ENCODE data around the gene PDE10A.
"Not testable (repeated sequence)": the region's sequence is repeated elsewhere in the genome, so short reads cannot be mapped to it uniquely, and the experiment has no call there.

Gene PDE10A

DNA sequence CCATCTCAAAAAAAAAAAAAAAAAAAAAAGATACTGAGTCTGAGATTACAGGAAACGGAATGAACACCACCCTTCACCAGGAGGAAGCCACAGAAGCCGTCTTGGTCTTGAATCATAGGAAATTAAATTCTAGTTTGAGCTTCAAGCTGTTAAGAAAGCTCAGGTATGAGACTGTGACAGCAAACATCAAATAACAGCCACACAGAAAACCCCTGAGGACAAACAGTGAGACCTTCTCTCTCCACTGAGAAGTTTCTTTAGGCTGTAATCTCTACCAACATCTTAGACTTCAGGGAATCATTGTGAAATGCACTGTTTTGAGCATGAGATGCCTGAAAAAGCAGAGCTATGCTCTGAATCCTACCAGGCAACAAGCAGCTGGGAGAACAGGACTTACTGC, 30.8 kb downstream of the PDE10A start:
- Mint-ChIP-seq H3K27me3 (peaks cover 31% of the 10 kb centered on the region), H3K4me3 (no peak overlapping the region), H3K36me3 (ENCODE audit: low read depth) (no peaks in the 10 kb centered on the region), H3K9me3 (no peaks in the 10 kb centered on the region), H3K4me1 (ENCODE audit: low read depth) (no peaks in the 10 kb centered on the region), H3K27ac (no peak overlapping the region)

GRCh38 chr6:165630544-165630953, 32.5 kb downstream of the PDE10A start:
- no peaks in the 10 kb centered on the region for H3K36me3 Mint-ChIP-seq (ENCODE audit: low read depth)
- no peak overlapping the region for H3K4me3 Mint-ChIP-seq
- H3K9me3 Mint-ChIP-seq = no peaks in the 10 kb centered on the region
- H3K27ac Mint-ChIP-seq = no peak overlapping the region
- H3K4me1 Mint-ChIP-seq (ENCODE audit: low read depth) = no peaks in the 10 kb centered on the region
- H3K27me3 Mint-ChIP-seq = peaks cover 31% of the 10 kb centered on the region

DNA sequence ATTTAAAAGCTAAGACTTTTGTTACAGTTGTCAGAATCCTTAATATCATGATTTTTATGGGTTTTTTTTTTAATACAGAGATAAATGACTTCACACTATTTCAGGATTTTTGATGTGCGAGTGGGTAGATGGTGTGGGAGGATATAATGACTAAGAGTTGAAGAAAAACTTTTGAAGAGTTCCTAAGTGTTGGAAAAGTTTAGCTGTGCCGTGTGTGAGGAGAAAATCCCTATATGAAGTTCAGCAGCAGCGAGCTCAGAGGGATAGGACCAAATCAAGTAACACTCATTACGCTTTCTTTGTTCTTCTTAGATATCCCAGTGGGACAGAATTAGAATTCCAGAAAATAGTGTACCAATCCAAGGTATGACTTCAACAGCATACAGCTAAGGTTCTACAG, 34.1 kb downstream of the PDE10A start:
- H3K27me3 Mint-ChIP-seq = peaks cover 20% of the 10 kb centered on the region
- H3K4me3 Mint-ChIP-seq = no peak overlapping the region
- no peaks in the 10 kb centered on the region for H3K4me1 Mint-ChIP-seq (ENCODE audit: low read depth)
- H3K27ac Mint-ChIP-seq = no peak overlapping the region
- H3K36me3 Mint-ChIP-seq (ENCODE audit: low read depth) = no peaks in the 10 kb centered on the region
- H3K9me3 Mint-ChIP-seq = no peaks in the 10 kb centered on the region

DNA sequence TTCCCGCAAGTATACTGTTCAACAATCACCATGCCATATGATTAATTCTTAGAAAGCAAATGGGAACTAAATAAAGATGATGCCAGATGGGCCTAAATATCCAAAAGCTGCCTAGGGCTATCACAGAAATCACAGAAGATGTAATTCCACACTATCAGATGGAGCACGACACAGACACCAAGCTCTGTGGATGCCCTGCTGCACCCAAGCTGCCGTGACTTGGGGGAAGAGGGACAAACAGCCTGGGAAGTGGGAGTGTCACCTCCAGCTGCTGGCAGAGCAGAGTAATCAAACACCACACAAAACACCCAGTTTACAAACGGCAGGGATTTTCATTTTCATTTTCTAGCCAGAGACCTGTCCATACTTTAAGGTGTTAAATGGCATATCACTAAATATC, 35.7 kb downstream of the PDE10A start:
- no peaks in the 10 kb centered on the region for H3K36me3 Mint-ChIP-seq (ENCODE audit: low read depth)
- no peaks in the 10 kb centered on the region for H3K9me3 Mint-ChIP-seq
- no peak overlapping the region for H3K4me3 Mint-ChIP-seq
- H3K27ac Mint-ChIP-seq = no peak overlapping the region
- H3K27me3 Mint-ChIP-seq = peaks cover 7% of the 10 kb centered on the region
- no peaks in the 10 kb centered on the region for H3K4me1 Mint-ChIP-seq (ENCODE audit: low read depth)

- Mint-ChIP-seq H3K4me3 (no peak overlapping the region), H3K27me3 (peaks cover 5% of the 10 kb centered on the region), H3K36me3 (ENCODE audit: low read depth) (no peaks in the 10 kb centered on the region), H3K9me3 (no peaks in the 10 kb centered on the region), H3K27ac (no peak overlapping the region), H3K4me1 (ENCODE audit: low read depth) (no peaks in the 10 kb centered on the region)
Measured at GRCh38 chr6:165626711-165627110, 36.3 kb downstream of the PDE10A start.

GRCh38 chr6:165624871-165625639, 38.0 kb downstream of the PDE10A start:
- H3K4me1 Mint-ChIP-seq (ENCODE audit: low read depth) = no peaks in the 10 kb centered on the region
- H3K27me3 Mint-ChIP-seq = peaks cover 5% of the 10 kb centered on the region

DNA sequence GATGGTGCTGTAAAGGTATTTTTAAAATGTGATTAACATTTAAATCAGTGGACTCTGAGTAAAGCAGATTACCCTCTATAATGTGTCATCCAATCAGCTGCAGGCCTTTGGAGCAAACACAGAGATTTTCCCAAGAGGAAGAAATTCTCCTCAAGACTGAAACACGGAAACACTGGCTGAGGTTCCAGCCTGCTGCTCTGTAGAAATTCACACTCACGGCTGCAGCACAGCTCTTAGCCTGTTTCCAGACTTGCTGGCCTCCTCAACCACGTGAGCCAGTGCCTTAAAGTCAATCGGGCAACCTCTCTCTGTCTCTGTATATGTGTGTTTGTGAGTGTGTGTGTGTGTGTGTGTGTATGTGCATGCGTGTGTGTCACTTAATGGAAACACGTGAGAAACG, 41.1 kb downstream of the PDE10A start:
- Mint-ChIP-seq H3K9me3 (no peaks in the 10 kb centered on the region), H3K4me3 (no peak overlapping the region), H3K27me3 (no peaks in the 10 kb centered on the region), H3K4me1 (ENCODE audit: low read depth) (no peaks in the 10 kb centered on the region), H3K27ac (no peak overlapping the region), H3K36me3 (ENCODE audit: low read depth) (no peaks in the 10 kb centered on the region)

More at GRCh38 chr6:165624871-165625639, 38.0 kb downstream of the PDE10A start:
- Mint-ChIP-seq H3K36me3 (ENCODE audit: low read depth) (no peaks in the 10 kb centered on the region), H3K27ac (no peak overlapping the region), H3K4me3 (no peak overlapping the region), H3K9me3 (no peaks in the 10 kb centered on the region)

DNA sequence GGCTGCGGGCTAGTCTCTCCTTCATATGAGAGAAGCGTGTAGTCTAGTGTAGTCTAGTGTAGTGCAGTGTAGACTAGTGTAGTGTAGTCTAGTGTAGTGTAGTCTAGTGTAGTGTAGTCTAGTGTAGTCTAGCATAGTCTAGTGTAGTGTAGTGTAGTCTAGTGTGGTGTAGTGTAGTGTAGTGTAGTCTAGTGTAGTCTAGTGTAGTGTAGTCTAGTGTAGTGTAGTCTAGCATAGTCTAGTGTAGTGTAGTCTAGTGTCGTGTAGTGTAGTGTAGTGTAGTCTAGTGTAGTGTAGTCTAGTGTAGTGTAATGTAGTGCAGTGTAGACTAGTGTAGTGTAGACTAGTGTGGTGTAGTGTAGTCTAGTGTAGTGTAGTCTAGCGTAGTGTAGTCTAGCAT, 44.1 kb downstream of the PDE10A start:
- H3K9me3 Mint-ChIP-seq; H3K4me3 Mint-ChIP-seq; H3K4me1 Mint-ChIP-seq (ENCODE audit: low read depth); H3K27me3 Mint-ChIP-seq; H3K36me3 Mint-ChIP-seq (ENCODE audit: low read depth); H3K27ac Mint-ChIP-seq: not testable (repeated sequence)

GRCh38 chr6:165618241-165618640, 44.8 kb downstream of the PDE10A start:
- no peak overlapping the region for H3K27ac Mint-ChIP-seq
- H3K9me3 Mint-ChIP-seq = no peaks in the 10 kb centered on the region
- H3K27me3 Mint-ChIP-seq = no peaks in the 10 kb centered on the region
- no peaks in the 10 kb centered on the region for H3K4me1 Mint-ChIP-seq (ENCODE audit: low read depth)
- H3K4me3 Mint-ChIP-seq = no peak overlapping the region
- H3K36me3 Mint-ChIP-seq (ENCODE audit: low read depth) = no peaks in the 10 kb centered on the region

- H3K4me3 Mint-ChIP-seq = no peak overlapping the region
- H3K36me3 Mint-ChIP-seq (ENCODE audit: low read depth) = no peaks in the 10 kb centered on the region
- no peak overlapping the region for H3K27ac Mint-ChIP-seq
- H3K4me1 Mint-ChIP-seq (ENCODE audit: low read depth) = no peaks in the 10 kb centered on the region
- no peaks in the 10 kb centered on the region for H3K27me3 Mint-ChIP-seq
- no peaks in the 10 kb centered on the region for H3K9me3 Mint-ChIP-seq
Measured at GRCh38 chr6:165617528-165617927, 45.5 kb downstream of the PDE10A start.

- no peaks in the 10 kb centered on the region for H3K36me3 Mint-ChIP-seq (ENCODE audit: low read depth)
- H3K4me1 Mint-ChIP-seq (ENCODE audit: low read depth) = no peaks in the 10 kb centered on the region
- no peaks in the 10 kb centered on the region for H3K27me3 Mint-ChIP-seq
- no peak overlapping the region for H3K27ac Mint-ChIP-seq
- H3K9me3 Mint-ChIP-seq = no peaks in the 10 kb centered on the region
- no peak overlapping the region for H3K4me3 Mint-ChIP-seq
Measured at GRCh38 chr6:165616116-165616515, 46.9 kb downstream of the PDE10A start.

DNA sequence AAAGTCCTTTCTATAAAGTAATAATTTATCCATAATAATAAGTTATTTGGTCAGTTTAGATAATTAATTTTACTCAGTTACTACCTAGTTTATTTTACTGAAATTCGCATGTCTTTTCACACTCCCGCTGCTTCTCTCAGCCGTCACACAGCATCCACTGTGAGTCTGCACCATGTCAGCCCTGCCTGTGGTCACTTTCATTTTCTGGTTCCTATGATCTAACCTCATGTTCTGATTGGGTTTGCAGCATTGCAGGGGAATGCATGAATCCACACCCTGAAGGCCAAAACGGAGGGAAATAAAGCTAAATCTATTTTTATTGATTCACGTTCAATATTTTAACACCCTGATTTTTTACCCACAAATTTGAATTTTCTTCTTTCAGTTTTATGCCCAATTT, 47.4 kb downstream of the PDE10A start:
- no peaks in the 10 kb centered on the region for H3K27me3 Mint-ChIP-seq
- no peaks in the 10 kb centered on the region for H3K4me1 Mint-ChIP-seq (ENCODE audit: low read depth)
- no peaks in the 10 kb centered on the region for H3K9me3 Mint-ChIP-seq
- no peak overlapping the region for H3K27ac Mint-ChIP-seq
- no peaks in the 10 kb centered on the region for H3K36me3 Mint-ChIP-seq (ENCODE audit: low read depth)
- no peak overlapping the region for H3K4me3 Mint-ChIP-seq

DNA sequence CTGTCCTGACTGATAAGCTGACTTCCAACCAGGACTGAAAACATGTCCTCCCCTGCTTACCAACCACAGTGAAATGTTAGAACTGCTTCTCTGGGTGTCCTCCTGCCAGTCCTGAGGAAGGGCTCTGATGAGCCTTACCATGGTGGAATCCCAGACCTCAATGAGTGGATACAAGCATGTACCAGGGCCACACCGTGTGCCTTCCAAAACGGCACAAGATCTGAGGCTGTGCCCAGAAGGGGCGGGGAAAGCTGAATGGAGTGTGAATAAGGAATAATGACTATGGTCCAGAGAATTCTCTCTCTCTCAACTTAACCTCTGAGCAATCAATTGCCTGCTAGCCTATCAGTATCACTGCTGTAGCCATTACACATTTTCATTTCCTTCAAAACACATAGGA, 51.7 kb downstream of the PDE10A start:
- H3K9me3 Mint-ChIP-seq = no peaks in the 10 kb centered on the region
- no peaks in the 10 kb centered on the region for H3K36me3 Mint-ChIP-seq (ENCODE audit: low read depth)
- no peak overlapping the region for H3K27ac Mint-ChIP-seq
- no peak overlapping the region for H3K4me3 Mint-ChIP-seq
- no peaks in the 10 kb centered on the region for H3K27me3 Mint-ChIP-seq
- no peaks in the 10 kb centered on the region for H3K4me1 Mint-ChIP-seq (ENCODE audit: low read depth)

- H3K27ac Mint-ChIP-seq, H3K9me3 Mint-ChIP-seq, H3K27me3 Mint-ChIP-seq: not testable (repeated sequence)
Measured at GRCh38 chr6:165608577-165608976, 54.5 kb downstream of the PDE10A start.

DNA sequence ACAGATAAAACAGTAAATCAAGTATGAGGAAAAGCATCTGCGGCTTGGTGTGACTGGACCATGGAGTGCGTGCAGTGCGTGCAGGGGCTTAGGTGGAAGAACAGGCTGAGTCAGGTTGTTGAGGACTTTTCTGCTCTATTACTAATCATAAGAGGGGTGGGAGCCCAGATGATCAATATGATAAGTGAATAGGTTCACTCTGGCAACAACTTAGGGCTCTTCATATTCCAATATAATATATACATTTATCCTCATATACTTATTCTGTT, 56.4 kb downstream of the PDE10A start:
- Mint-ChIP-seq H3K36me3 (ENCODE audit: low read depth) (no peaks in the 10 kb centered on the region), H3K4me1 (ENCODE audit: low read depth) (no peaks in the 10 kb centered on the region), H3K4me3 (no peak overlapping the region), H3K27ac (no peak overlapping the region), H3K9me3 (no peaks in the 10 kb centered on the region), H3K27me3 (no peaks in the 10 kb centered on the region)

More at GRCh38 chr6:165608577-165608976, 54.5 kb downstream of the PDE10A start:
- H3K36me3 Mint-ChIP-seq (ENCODE audit: low read depth); H3K4me1 Mint-ChIP-seq (ENCODE audit: low read depth); H3K4me3 Mint-ChIP-seq: not testable (repeated sequence)

GRCh38 chr6:165605901-165606739, 56.9 kb downstream of the PDE10A start:
- no peak overlapping the region for H3K27ac Mint-ChIP-seq
- no peaks in the 10 kb centered on the region for H3K9me3 Mint-ChIP-seq
- no peak overlapping the region for H3K4me3 Mint-ChIP-seq
- H3K4me1 Mint-ChIP-seq (ENCODE audit: low read depth) = no peaks in the 10 kb centered on the region
- no peaks in the 10 kb centered on the region for H3K36me3 Mint-ChIP-seq (ENCODE audit: low read depth)
- H3K27me3 Mint-ChIP-seq = no peaks in the 10 kb centered on the region
